AG08396 (cell line): ENCODE data around the gene NAPG.
"Not testable (repeated sequence)": the region's sequence is repeated elsewhere in the genome, so short reads cannot be mapped to it uniquely, and the experiment has no call there.

Source experiments
- DNase-seq: peaks from one replicate; pipeline ENCODE4 v3.0.0; 2012; ENCODE audit warnings: low spot score, mixed read lengths

The NAPG gene

GRCh38 chr18:10579079-10579867 is 53.4 kb downstream of the NAPG start:
- DNase-seq, result peak; percentile 80

GRCh38 chr18:10580215-10580614 is 54.4 kb downstream of the NAPG start:
- DNase-seq, result no peak

GRCh38 chr18:10585260-10585659 is 59.4 kb downstream of the NAPG start:
- DNase-seq, result no peak

- no peak for DNase-seq
Measured at GRCh38 chr18:10588975-10589374, 63.1 kb downstream of the NAPG start.

GRCh38 chr18:10590412-10590811 is 64.6 kb downstream of the NAPG start:
- DNase-seq, result no peak

- DNase-seq, result no peak
Measured at GRCh38 chr18:10591896-10592295, 66.1 kb downstream of the NAPG start.

GRCh38 chr18:10593366-10594022 is 67.7 kb downstream of the NAPG start:
- not testable (repeated sequence) for DNase-seq

GRCh38 chr18:10595917-10596316 is 70.1 kb downstream of the NAPG start:
- DNase-seq, result not testable (repeated sequence)

- DNase-seq, result not testable (repeated sequence)
Measured at GRCh38 chr18:10597695-10598094, 71.9 kb downstream of the NAPG start.

- not testable (repeated sequence) for DNase-seq
Measured at GRCh38 chr18:10600701-10601100, 74.9 kb downstream of the NAPG start.
